ELR (cell line): Measurements from ENCODE around the gene B4GALT3.

Experiments
- DNase-seq: peaks from one replicate; pipeline ENCODE4 v3.0.0-alpha.2; 2015; ENCODE audit warnings: low read depth

The B4GALT3 gene

GRCh38 chr1:161162052-161162451, 15.3 kb downstream of the B4GALT3 start:
- no peak for DNase-seq

- no peak for DNase-seq
Measured at GRCh38 chr1:161161652-161162051, 15.7 kb downstream of the B4GALT3 start.

GRCh38 chr1:161160671-161161145, 16.6 kb downstream of the B4GALT3 start:
- DNase-seq: no peak

DNA sequence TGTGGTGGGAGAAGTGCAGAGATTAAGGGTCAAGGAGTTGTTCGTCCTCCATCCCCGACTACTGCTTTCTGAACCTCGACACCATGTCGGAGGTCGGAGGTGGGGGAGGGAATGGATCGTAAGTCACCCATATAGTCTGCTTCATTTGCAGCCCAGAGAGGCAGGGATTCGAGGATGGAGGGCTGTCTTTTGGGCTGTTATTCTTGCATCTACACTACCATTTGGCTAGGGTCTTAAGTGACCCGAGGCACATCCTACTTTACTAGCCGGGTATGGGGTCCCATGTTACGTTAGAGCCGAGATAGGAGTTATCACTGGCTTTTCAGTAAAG, 17.4 kb downstream of the B4GALT3 start:
- DNase-seq: no peak

GRCh38 chr1:161159087-161159912, 18.0 kb downstream of the B4GALT3 start, which contains the start of gene USP21:
USP21 (plus strand) TSS chr1:161159500; CDS start chr1:161160641, 1,141 bp downstream.
- DNase-seq: peak; percentile 94

GRCh38 chr1:161158316-161159010, 18.8 kb downstream of the B4GALT3 start:
- DNase-seq: peak; percentile 54

GRCh38 chr1:161157867-161158266, 19.4 kb downstream of the B4GALT3 start:
- no peak for DNase-seq

GRCh38 chr1:161153682-161154337, 23.5 kb downstream of the B4GALT3 start, which contains the start of gene UFC1:
UFC1 (plus strand) TSS chr1:161153978; CDS start chr1:161153998, 20 bp downstream.
- DNase-seq: peak; percentile 93

DNA sequence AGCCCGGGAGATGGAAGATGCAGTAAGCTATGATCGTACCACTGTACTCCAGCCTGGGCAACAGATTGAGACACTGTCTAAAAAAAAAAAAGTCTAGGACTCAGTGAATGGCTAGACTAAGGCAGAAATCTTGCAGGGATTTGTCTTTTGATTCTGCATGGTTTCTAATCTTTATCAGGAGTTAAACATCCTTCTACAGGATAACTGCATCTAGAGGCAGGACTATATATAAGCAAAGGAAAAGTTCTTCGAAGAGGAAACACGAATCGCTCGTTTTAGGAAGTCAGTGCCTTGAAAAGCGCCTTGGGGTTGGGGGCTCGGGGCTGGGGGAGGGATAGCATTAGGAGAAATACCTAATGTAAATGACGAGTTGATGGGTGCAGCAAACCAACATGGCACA, 24.1 kb downstream of the B4GALT3 start:
- no peak for DNase-seq

GRCh38 chr1:161145832-161146231, 31.5 kb downstream of the B4GALT3 start:
- no peak for DNase-seq

- DNase-seq: no peak
Measured at GRCh38 chr1:161140755-161141400, 36.4 kb downstream of the B4GALT3 start.

GRCh38 chr1:161139766-161140165, 37.5 kb downstream of the B4GALT3 start:
- DNase-seq: peak; percentile 72

DNA sequence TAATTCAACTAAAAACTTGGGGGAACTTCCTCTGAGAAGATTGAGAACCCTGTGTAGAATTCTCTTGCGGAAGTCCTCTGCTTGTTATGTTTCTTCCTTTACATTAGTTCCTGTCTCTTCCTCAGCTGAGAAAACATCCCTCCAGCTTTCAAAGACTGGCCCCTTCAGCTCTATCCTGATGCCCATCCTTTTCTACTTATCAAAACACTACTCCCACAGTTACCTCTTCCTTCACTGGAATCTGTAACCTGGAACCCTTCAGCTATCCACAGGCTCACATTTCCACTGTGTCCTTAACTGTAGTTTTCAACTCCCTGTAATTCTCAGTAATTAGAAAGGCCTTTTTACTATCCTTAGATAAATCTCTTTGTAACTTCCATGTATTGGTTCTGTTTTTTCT, 38.9 kb downstream of the B4GALT3 start:
- no peak for DNase-seq

DNA sequence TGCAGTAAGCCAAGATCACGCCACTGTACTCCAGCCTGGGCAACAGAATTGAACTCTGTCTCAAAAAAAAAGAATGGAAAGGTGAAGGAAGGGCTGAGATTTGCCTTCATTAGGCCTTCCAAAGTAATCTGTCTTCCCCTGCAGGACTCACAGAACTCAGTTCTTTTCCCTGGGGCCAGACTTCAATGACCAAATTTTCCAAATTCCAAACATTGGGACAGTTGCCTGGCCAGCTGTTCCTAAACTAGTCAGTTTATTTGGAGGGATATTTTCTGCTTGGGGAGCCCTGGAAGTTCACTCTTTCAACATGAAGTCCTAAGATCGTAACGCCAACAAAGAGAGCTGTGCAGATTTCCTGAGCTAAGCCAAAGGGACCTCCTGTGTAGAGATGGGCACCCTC, 39.4 kb downstream of the B4GALT3 start:
- no peak for DNase-seq

DNA sequence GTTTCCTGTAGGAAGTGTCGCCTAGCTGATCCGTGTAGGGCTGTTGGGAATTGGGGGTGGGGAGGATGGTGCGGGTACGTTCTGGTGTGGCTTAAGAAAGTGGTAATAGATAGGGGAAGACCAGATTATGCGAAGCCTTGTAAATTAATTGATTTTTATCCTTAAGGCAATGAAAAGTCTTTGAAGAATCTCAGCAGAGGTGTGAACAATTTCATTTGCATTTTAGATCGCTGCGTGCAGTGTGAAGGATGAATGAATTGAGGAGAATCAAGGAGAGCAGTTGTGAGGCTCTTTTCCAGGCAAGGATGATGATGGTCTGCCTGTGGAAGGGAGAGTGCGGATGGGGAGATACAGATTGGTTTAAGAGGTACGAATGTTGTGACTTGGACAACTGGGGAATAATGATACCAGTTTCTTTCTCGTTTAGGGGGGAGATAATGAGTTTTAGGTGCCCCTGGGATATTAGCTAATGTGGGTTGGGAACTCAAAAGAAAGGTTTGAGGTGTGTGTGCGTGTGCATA, 44.0 kb downstream of the B4GALT3 start:
- DNase-seq: peak; percentile 38

DNA sequence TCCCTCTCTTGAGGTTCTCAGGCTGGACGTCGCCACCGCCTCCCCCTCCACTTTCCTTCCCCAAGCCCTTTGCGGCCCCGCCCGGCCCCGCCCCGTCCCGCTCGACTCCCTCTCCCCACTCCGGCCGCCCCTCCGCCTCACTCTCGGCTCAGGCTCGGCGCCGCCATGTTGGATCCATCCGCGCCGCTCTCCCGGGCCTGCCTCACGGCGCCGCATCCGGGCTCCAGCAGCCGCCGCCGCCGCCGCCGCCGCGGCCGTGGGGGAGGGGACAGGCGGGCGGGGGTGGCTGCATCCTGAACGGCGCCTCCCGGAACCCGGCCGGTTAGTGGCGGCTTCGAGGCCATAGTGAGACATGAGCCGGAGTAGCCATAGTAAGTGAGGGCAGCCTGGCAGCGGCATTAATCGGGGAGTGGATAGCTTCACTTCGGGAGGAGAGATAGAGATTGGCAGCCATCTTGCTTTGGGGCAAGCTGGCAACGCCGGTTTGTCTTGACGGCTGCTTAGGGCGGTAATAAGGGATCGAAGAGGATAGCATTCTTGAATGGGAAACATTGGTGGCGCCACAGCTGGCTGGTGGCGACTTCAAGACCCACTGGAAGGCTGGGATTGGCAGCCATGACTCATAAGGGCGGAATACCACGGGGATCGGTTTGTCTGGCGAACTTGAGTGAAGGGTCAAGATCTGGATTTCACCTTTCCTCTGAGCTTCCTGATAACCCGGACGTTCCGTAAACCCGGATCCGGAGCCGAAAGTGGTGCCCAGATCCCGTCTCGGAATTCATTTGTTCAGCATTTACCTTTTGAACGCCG, 44.7 kb downstream of the B4GALT3 start, which contains the start of gene DEDD:
Gene DEDD, minus strand, starts transcription at position 258 of the 810 bp plus-strand sequence. CDS start 8,205 bp downstream, outside the sequence.
- peak; percentile 97 for DNase-seq

DNA sequence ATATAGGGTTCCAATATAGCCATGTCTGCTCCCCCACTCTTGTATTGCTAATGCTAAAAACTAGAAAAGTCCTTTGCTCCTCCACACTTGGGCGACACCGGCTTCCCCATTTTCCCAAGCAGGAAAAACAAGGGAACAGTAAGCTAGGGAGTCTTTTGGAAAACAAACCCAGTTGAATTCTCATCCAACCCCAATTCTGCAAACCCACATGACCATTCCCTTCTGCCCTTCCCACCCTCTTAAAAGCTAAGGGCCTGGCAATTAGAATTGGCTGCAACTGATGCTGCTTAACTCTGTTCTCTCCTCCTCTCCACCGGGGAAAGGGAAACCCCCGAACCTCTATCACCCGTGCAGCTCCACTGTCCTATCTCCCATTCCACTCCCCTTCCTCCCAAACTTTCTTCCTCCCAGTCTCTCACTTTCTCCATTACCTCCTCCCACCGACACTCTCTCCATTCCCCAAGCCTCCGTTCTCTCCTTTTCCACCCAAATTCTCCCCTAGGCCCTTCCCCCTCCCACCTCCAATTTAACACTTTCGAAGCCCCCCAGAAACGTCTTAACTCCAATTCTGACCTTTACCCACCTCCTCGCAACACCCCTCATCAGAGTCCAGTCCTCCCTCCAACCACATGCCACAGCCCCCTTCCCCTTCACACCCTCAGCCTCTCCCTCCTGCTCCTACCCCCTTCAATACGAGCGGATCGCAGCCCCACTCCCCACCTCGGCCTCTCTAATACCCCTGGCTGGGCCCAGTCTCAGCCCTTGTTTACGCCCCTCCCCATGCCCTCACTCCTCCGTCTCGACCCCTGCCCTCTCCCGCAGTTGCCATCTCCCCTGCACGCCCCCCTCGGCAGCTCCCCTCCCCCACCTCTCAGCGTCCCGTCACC, 45.5 kb downstream of the B4GALT3 start:
- DNase-seq: peak; percentile 42

DNA sequence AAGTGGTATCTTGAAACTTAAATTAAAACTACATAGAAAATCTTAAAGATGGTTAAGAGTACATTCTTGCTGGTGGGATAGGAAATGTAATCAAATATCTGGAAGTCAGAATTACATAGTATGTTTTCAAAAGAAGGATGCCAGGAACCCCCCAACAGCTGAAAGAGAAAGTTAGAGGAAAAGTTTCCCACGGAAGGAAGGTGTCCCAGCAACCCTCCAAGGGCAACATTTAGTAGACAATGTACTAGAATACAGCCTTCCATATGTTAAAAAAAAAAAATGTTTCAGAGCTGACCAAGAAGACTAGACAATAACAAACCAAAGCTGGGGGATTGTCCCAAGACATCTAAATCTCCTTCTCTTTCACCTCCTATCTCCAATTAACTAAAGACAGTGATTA, 47.0 kb downstream of the B4GALT3 start:
- DNase-seq: no peak

- DNase-seq: no peak
Measured at GRCh38 chr1:161128591-161129420, 48.5 kb downstream of the B4GALT3 start.
